Ishikawa (cell line): Measurements from ENCODE around the gene CADPS.

Source experiments
- CEBPB ChIP-seq: IDR thresholded peaks from 2 replicates; pipeline ENCODE4 v1.6.1; 2012
- CREB1 ChIP-seq: IDR thresholded peaks from 2 replicates; pipeline ENCODE4 v1.6.1; 2012; ENCODE audit warnings: low read depth
- EGR1 ChIP-seq: IDR thresholded peaks from 2 replicates; pipeline ENCODE4 v1.6.1; 2012
- EP300 ChIP-seq: IDR thresholded peaks from 2 replicates; pipeline ENCODE4 v1.6.1; 2012; ENCODE audit warnings: borderline replicate concordance
- FOXM1 ChIP-seq: IDR thresholded peaks from 2 replicates; pipeline ENCODE4 v1.6.1; 2012; ENCODE audit warnings: low read depth, borderline replicate concordance
- NFIC ChIP-seq: IDR thresholded peaks from 2 replicates; pipeline ENCODE4 v1.6.1; 2012
- RAD21 ChIP-seq: IDR thresholded peaks from 2 replicates; pipeline ENCODE4 v1.6.1; 2012; ENCODE audit warnings: low read depth
- REST ChIP-seq: IDR thresholded peaks from 2 replicates; pipeline ENCODE4 v1.6.1; 2012; ENCODE audit warnings: low read depth, mild to moderate bottlenecking
- TAF1 ChIP-seq: IDR thresholded peaks from 2 replicates; pipeline ENCODE4 v1.6.1; 2012; ENCODE audit warnings: low read depth, mild to moderate bottlenecking
- TCF12 ChIP-seq: IDR thresholded peaks from 2 replicates; pipeline ENCODE4 v1.6.1; 2012; ENCODE audit warnings: low read depth
- TEAD4 ChIP-seq: IDR thresholded peaks from 2 replicates; pipeline ENCODE4 v1.6.1; 2012
- YY1 ChIP-seq: IDR thresholded peaks from 2 replicates; pipeline ENCODE4 v1.6.1; 2012; ENCODE audit warnings: low read depth
- ZBTB7A ChIP-seq: IDR thresholded peaks from 2 replicates; pipeline ENCODE4 v1.6.1; 2012; ENCODE audit warnings: low read depth
- TF ChIP-seq, protein P1 (sequence below): IDR thresholded peaks from 2 replicates; pipeline ENCODE4 v1.6.1; 2012
- TF ChIP-seq, protein P2 (sequence below): IDR thresholded peaks from 2 replicates; pipeline ENCODE4 v1.6.1; 2012

CADPS gene

DNA sequence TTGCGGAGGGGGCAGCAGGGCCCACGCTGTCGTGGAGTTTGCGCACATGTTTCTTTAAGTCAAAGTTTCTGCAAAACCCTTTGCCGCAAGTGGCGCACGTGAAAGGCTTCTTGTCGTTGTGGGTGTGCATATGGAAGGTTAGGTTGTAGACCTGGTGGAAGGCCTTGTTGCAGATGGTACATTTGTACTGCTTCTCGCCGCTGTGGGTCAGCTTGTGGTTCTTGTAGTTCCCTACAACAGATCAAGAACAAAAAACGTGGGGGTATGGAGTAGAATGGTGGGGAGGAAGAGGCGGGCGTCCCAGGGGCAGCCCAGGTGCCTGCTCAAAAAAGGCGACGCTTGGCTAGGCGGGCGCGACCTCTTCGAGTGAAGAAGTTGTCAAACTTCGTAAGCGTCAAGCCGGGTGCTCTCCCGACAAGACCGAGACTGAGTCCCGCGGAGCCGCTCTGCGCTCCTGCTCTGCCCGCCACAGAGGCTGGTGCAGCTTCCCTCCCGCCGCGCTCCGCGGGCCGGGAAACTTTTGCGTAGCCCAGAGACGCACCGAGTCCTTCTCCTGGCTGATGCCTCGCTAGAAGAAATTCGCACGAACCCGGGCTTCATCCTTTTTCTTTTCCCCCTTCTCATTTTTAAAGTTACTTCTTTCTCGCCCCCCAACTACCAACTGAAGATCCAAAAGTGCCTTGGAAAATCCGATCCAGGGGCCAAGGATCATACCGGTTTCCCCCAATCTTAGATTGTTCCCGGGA is 504.9 kb downstream of the CADPS start:
- TF ChIP-seq REST, result no peak
- no peak for TF ChIP-seq TAF1
- TF ChIP-seq YY1, result no peak
- TF ChIP-seq RAD21, result no peak
- no peak for TF ChIP-seq NFIC
- TF ChIP-seq ZBTB7A, result no peak
- TF ChIP-seq TCF12, result no peak
- TF ChIP-seq CEBPB, result no peak
- TF ChIP-seq, protein P1, sequence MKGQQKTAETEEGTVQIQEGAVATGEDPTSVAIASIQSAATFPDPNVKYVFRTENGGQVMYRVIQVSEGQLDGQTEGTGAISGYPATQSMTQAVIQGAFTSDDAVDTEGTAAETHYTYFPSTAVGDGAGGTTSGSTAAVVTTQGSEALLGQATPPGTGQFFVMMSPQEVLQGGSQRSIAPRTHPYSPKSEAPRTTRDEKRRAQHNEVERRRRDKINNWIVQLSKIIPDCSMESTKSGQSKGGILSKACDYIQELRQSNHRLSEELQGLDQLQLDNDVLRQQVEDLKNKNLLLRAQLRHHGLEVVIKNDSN, result no peak
- TF ChIP-seq EP300, result no peak
- TF ChIP-seq TEAD4, result no peak
- no peak for TF ChIP-seq CREB1
- TF ChIP-seq EGR1, result no peak
- TF ChIP-seq, protein P2, sequence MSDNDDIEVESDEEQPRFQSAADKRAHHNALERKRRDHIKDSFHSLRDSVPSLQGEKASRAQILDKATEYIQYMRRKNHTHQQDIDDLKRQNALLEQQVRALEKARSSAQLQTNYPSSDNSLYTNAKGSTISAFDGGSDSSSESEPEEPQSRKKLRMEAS, result no peak
- TF ChIP-seq FOXM1, result no peak

- TF ChIP-seq REST (no peak), CEBPB (no peak), CREB1 (no peak), TCF12 (no peak)
These were observed 505.8 kb downstream of the CADPS start for GRCh38 chr3:62369476-62369743.

DNA sequence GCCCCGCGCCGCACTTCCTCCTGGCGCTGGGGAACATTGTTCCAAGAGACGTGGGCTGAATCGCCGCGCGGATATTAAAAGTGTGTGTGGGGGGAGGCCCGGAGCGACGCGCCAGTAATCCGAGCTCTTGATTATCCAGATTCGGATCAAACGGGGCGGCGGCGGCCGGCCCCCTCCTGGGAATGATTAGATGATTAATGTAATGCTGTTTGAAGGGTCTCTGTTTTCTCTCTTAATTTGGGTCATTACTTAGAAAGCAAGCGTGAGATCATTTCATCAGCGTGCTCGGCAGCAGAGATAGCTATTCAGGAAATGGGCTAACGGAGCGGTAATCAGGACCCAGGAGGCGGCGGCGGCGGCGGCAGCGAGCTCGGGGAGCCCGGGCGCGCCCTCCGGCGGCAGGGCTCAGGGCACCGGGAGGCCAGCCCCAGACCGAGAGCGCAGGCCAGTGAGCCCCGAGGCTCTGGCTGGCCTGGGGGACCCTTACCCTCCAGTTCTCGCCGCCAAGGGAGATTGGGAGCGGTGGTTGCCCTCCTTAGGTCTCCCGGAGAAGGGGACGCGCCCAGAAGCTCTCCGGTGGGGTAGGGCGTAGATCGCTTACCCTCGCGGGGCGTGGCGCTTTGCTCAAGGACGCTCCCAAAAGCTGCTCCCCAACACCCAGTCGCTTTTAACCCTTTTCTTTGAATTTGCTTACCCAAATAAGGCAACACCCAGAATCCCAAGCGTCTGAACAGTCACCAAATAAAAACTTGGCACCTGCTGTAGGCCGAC is 506.3 kb downstream of the CADPS start:
- TF ChIP-seq, protein P2, result no peak
- TF ChIP-seq REST, result no peak
- TF ChIP-seq TAF1, result no peak
- TF ChIP-seq EGR1, result no peak
- TF ChIP-seq EP300, result no peak
- TF ChIP-seq, protein P1, result no peak
- no peak for TF ChIP-seq TCF12
- TF ChIP-seq TEAD4, result no peak
- no peak for TF ChIP-seq CEBPB
- TF ChIP-seq FOXM1, result no peak
- TF ChIP-seq CREB1, result no peak
- TF ChIP-seq NFIC, result no peak
- no peak for TF ChIP-seq YY1

GRCh38 chr3:62368290-62368704 is 506.9 kb downstream of the CADPS start:
- TF ChIP-seq EP300 (no peak), FOXM1 (no peak)

DNA sequence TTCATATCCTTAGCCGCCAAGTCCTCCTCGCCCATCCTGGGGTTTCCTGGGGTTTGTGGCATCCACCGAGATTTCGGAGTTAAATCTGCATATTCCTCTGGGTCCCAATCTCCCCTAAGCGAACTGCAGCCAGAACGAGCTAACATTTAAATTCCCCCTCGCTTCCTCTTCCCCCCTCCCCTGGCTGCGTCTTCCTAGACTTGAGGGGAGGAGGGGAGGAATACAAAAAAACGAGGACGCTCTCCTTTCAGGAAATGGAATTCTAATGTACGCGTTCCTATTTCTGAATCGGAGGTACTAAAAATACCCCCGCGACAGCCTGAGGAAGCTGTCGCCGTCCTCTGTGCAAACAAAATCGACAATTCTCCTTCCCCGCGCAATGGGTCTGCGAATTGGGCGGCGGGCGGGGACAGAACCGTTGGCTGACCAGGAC is 507.4 kb downstream of the CADPS start:
- TF ChIP-seq REST (no peak), CEBPB (no peak), RAD21 (no peak), EP300 (no peak), CREB1 (no peak), TAF1 (no peak), ZBTB7A (no peak), EGR1 (no peak), NFIC (no peak), TEAD4 (no peak), YY1 (no peak), TCF12 (no peak), FOXM1 (no peak)
- TF ChIP-seq, protein P1, result no peak
- TF ChIP-seq, protein P2, result no peak
